Gastrocnemius medialis (tissue), 4 donors: ENCODE measurements around the gene SMCO2. TPM values are rescaled to one million over a fixed set of nuclear protein-coding genes. Genes with fewer than 3 reads are reported as not detected.
A peak's percentile ranks its signal among the peaks of the same experiment; 100 is the strongest.

ENCODE experiments used
- ATAC-seq, 2 donors: fragments of 150-250 bp; one replicate each; pipeline ENCODE4 v1.9.1; 2016
- DNase-seq, 2 donors: peaks; one replicate each; pipeline ENCODE4 v3.0.0-alpha.2; 2019
- H3K27ac ChIP-seq, 4 donors: fragments of 200-600 bp; sonication (generic); 1 replicate in 1 of 4; 2 replicates in 3 of 4; pipeline ENCODE4 v1.5.1; 2016 to 2018; ENCODE audit warnings: mild to moderate bottlenecking in 2 of 4, moderate library complexity in 1 of 4
- H3K27me3 ChIP-seq, 3 donors: fragments of 200-600 bp; sonication (generic) in 2 of 3; 1 replicate in 1 of 3; 2 replicates in 2 of 3; pipeline versions ENCODE4 v1.5.1 to v1.6.0; 2016 to 2019; ENCODE audit warnings: mild to moderate bottlenecking in 1 of 3, moderate library complexity in 1 of 3
- H3K36me3 ChIP-seq, 2 donors: fragments of 200-600 bp; sonication (generic) in 1 of 2; one replicate each; pipeline ENCODE4 v1.5.1; 2017 to 2018
- H3K4me1 ChIP-seq, 2 donors: fragments of 200-600 bp; sonication (generic) in 1 of 2; one replicate each; pipeline ENCODE4 v1.5.1; 2016 to 2017; ENCODE audit warnings: mild to moderate bottlenecking in 2 of 2
- H3K4me3 ChIP-seq, 4 donors: fragments of 200-600 bp; sonication (generic) in 3 of 4; 1 replicate in 1 of 4; 2 replicates in 3 of 4; pipeline ENCODE4 v1.5.1; 2016 to 2019; ENCODE audit warnings: mild to moderate bottlenecking in 2 of 4
- H3K9me3 ChIP-seq, 3 donors: fragments of 200-600 bp; sonication (generic) in 2 of 3; 1 replicate in 1 of 3; 2 replicates in 2 of 3; pipeline ENCODE4 v1.5.1; 2016 to 2019
- CTCF ChIP-seq, 5 experiments: fragments of 450-650 bp in 3 of 5; fragments of 200-600 bp in 2 of 5; sonication (generic) in 2 of 5; IDR thresholded peaks in 4 of 5; conservative IDR thresholded peaks in 1 of 5; 1 replicate in 4 of 5; 2 replicates in 1 of 5; pipeline ENCODE4 v1.5.1; 2016 to 2019; ENCODE audit warnings: antibody characterized with exemption in 5 of 5, mild to moderate bottlenecking in 3 of 5, moderate library complexity in 3 of 5
- POLR2A ChIP-seq, 2 donors: fragments of 450-650 bp; IDR thresholded peaks; one replicate each; pipeline ENCODE4 v1.6.1; 2017; ENCODE audit warnings: antibody characterized with exemption in 2 of 2, mild to moderate bottlenecking in 2 of 2, moderate library complexity in 2 of 2
- in situ Hi-C, 4 donors: fragments of 200-750 bp; cut with MboI; loops; one replicate each; pipeline versions ENCODE4 v1.15.0 to v1.8.0; 2017; ENCODE audit warnings: low sequenced_read_pairs in 4 of 4
- intact Hi-C: fragments of 100-400 bp; cut with DNase I; formaldehyde crosslinking; loops from one replicate; pipeline ENCODE4 v1.15.1; 2023; ENCODE audit warnings: low total_unique reads
- total RNA-seq, 4 donors: library from RNA; depleted of rRNA; stranded (reverse); fragments of >200 nt; gene quantifications; one replicate each; pipeline versions ENCODE4 v1.1.0 to v1.2.3, GENCODE V29; 2016

SMCO2 gene
- total RNA-seq, 4 donors from 2014 or later = not detected

DNA sequence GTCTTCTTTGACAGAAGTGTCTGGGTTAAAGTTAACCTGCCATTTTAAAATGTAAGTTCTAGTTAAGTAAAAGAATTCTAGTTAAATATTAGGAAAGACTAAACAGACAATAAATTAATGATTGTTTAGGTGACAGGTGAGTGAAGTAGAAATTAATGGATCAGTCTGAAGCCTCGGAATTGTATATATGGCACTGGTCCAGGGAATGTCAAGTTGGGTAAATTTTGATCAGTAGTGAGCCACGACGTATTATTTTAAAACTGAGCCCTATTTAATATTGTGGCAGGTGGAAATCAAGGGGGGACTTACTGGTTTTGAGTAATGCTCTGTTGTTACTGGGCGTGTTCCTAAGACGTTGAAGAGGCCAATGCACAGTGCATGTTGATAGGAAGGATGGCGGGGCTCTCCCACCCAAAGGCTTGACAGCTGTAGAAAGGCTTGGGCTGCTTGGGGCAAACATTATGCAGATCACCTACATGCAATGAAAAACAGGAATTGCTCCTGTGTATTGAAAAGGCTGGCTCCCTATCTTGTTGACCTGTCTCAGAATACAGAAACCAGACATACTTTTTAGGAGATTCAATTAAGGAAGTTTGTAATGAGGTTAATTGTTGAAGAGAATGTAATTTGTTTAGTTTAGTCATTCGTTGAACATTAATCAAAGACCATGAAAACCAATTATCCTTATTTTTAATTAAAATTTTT, 71.6 kb downstream of the SMCO2 start:
- no peak overlapping the region for H3K27ac ChIP-seq
- H3K27me3 ChIP-seq = no peaks in the 10 kb centered on the region
- in situ Hi-C loops (no loop called here), intact Hi-C loops (no loop called here)
- no peaks in the 10 kb centered on the region for H3K9me3 ChIP-seq
- TF ChIP-seq POLR2A (IDR thresholded peaks at IDR 0.05) = no peak
- no peak for TF ChIP-seq CTCF (IDR thresholded peaks at IDR 0.05 in 4 of 5, conservative IDR thresholded peaks at IDR 0.05 in 1 of 5)
- ATAC-seq (no peak), DNase-seq (no peak)
- H3K4me1 ChIP-seq = peaks cover 4 to 5% of the 10 kb centered on the region in 2 donors
- no peak overlapping the region for H3K4me3 ChIP-seq
- H3K36me3 ChIP-seq = no peaks in the 10 kb centered on the region

DNA sequence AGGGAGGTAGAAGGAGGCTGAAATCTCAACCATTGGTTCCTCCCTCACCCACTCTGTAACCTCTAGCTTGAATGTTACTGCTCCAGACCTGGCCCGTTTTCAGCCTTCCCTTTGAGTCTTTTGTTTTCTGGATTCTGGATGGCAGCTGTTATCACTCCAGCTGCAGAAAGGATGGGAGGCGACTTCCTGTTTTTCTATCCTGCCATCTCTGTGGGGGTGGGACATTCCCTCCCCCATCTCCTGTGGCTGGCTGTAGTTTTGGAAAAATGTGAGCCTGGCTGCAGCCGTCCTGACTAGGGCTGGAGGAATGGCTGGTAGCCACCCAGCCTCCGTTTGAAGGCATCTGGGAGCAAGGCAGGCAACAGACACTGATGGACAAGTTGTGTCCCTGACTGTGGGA, 74.5 kb downstream of the SMCO2 start:
- intact Hi-C loops (loop anchor here (5.0 to 10.0 kb wide), 5 partner anchors 84 to 586 kb away; partner anchors contain the start of genes FGFR1OP2, INTS13 and TM7SF3), in situ Hi-C loops (no loop called here)
- no peaks in the 10 kb centered on the region for H3K9me3 ChIP-seq
- H3K27ac ChIP-seq = no peak overlapping the region
- DNase-seq (no peak), ATAC-seq (no peak)
- no peaks in the 10 kb centered on the region for H3K36me3 ChIP-seq
- TF ChIP-seq POLR2A (IDR thresholded peaks at IDR 0.05) = no peak
- no peak for TF ChIP-seq CTCF (IDR thresholded peaks at IDR 0.05 in 4 of 5, conservative IDR thresholded peaks at IDR 0.05 in 1 of 5)
- H3K4me3 ChIP-seq = no peak overlapping the region
- no peaks in the 10 kb centered on the region for H3K27me3 ChIP-seq
- H3K4me1 ChIP-seq = peaks cover 12 to 16% of the 10 kb centered on the region in 2 donors

DNA sequence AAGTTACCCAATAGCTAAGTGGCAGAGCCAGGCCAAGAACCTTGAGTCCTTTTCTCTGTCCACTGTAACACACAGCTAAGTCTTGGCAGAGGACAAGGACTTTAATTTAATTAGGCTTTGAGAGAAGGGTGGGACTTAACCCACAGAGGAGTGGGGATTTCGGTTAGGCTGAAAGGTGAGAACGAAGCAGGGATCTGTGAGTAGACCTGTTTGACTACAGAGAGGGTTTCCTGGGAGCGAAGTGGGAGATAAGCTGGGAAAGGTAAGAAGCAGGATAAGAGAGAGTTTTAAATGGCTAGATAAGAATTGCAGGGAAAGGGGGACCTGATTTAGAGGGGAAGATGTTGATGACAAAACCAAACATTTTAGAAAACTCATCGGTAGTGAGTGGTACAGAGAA, 75.4 kb downstream of the SMCO2 start:
- DNase-seq (no peak), ATAC-seq (no peak)
- H3K27me3 ChIP-seq = no peaks in the 10 kb centered on the region
- in situ Hi-C loops (no loop called here), intact Hi-C loops (loop anchor here (5.0 to 10.0 kb wide), 5 partner anchors 85 to 587 kb away; partner anchors contain the start of genes FGFR1OP2, INTS13 and TM7SF3)
- peaks cover 12 to 16% of the 10 kb centered on the region in 2 donors for H3K4me1 ChIP-seq
- no peaks in the 10 kb centered on the region for H3K9me3 ChIP-seq
- H3K27ac ChIP-seq = no peak overlapping the region
- no peak for TF ChIP-seq POLR2A (IDR thresholded peaks at IDR 0.05)
- no peak for TF ChIP-seq CTCF (IDR thresholded peaks at IDR 0.05 in 4 of 5, conservative IDR thresholded peaks at IDR 0.05 in 1 of 5)
- H3K4me3 ChIP-seq = no peak overlapping the region
- no peaks in the 10 kb centered on the region for H3K36me3 ChIP-seq

DNA sequence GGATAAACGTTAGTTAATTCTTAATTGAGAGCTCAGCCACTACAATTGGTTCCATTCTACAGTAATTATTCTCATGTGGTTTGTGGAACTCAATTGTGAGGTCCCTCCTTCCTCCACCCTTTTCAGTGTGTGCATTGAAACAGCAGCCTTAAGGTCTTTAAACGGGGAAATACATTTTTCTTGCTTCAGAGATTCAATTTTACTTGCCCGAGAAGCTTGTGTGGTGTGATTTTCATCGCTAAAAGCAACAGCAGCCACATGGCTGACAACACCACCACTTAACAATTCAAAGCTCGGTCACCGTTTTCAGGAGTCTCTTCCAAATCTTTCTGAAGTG, 76.7 kb downstream of the SMCO2 start:
- in situ Hi-C loops = no loop called here

More for the DNA sequence above, 76.7 kb downstream of the SMCO2 start:
- TF ChIP-seq CTCF (IDR thresholded peaks at IDR 0.05 in 4 of 5, conservative IDR thresholded peaks at IDR 0.05 in 1 of 5) (no peak), POLR2A (IDR thresholded peaks at IDR 0.05) (no peak)
- Histone ChIP-seq H3K4me1 (peaks cover 12 to 16% of the 10 kb centered on the region in 2 donors), H3K27ac (peak overlapping the region; percentile 83 to 90 (median 87)), H3K36me3 (no peaks in the 10 kb centered on the region), H3K27me3 (no peaks in the 10 kb centered on the region), H3K4me3 (peak overlapping the region; percentile 64 to 85 (median 74)), H3K9me3 (no peaks in the 10 kb centered on the region)
- DNase-seq (no peak), ATAC-seq (peak in 1 of 2 donors; percentile 19)
- intact Hi-C loops = loop anchor here (5.0 to 10.0 kb wide), 5 partner anchors 86 to 588 kb away; partner anchors contain the start of genes FGFR1OP2, INTS13 and TM7SF3
